Tongue (tissue), 2 donors: ENCODE results near the gene PRDM12. TPM values are rescaled to one million over a fixed set of nuclear protein-coding genes. Genes with fewer than 3 reads are reported as not detected.

Experiments
- DNase-seq: peaks from one replicate; pipeline ENCODE4 v3.0.0-alpha.2; 2015
- total RNA-seq: library from RNA; depleted of rRNA; stranded (reverse); fragments of >200 nt; gene quantifications from one replicate; pipeline ENCODE4 v1.2.3, GENCODE V29; 2014

The PRDM12 gene
- total RNA-seq, 1 donor from 2014 or later: not detected

GRCh38 chr9:130692321-130692720 is 27.9 kb downstream of the PRDM12 start:
- DNase-seq: peak; percentile 69

GRCh38 chr9:130693101-130693425 is 28.7 kb downstream of the PRDM12 start:
- DNase-seq: peak; percentile 8

- peak; percentile 99 for DNase-seq
These were observed 29.2 kb downstream of the PRDM12 start, which contains the start of gene EXOSC2 for GRCh38 chr9:130693426-130694191. EXOSC2 (plus strand) TSS chr9:130693780; CDS start chr9:130693792, 12 bp downstream.

GRCh38 chr9:130694205-130694604 is 29.8 kb downstream of the PRDM12 start:
- no peak for DNase-seq

GRCh38 chr9:130696139-130696650 is 31.8 kb downstream of the PRDM12 start:
- no peak for DNase-seq

GRCh38 chr9:130696996-130697395 is 32.6 kb downstream of the PRDM12 start:
- DNase-seq: no peak

GRCh38 chr9:130698514-130698913 is 34.1 kb downstream of the PRDM12 start:
- DNase-seq: no peak

GRCh38 chr9:130699047-130699446 is 34.7 kb downstream of the PRDM12 start:
- no peak for DNase-seq

- peak; percentile 86 for DNase-seq
These were observed 36.9 kb downstream of the PRDM12 start for GRCh38 chr9:130701059-130702022.

- DNase-seq: no peak
These were observed 39.1 kb downstream of the PRDM12 start for GRCh38 chr9:130703501-130703900.

GRCh38 chr9:130707225-130707976 is 43.0 kb downstream of the PRDM12 start:
- DNase-seq: peak; percentile 83

GRCh38 chr9:130710822-130711352 is 46.5 kb downstream of the PRDM12 start:
- no peak for DNase-seq

GRCh38 chr9:130711469-130711868 is 47.1 kb downstream of the PRDM12 start:
- no peak for DNase-seq

GRCh38 chr9:130712564-130713285 is 48.3 kb downstream of the PRDM12 start:
- peak; percentile 99 for DNase-seq

GRCh38 chr9:130713286-130713960 is 49.0 kb downstream of the PRDM12 start:
- peak; percentile 53 for DNase-seq

GRCh38 chr9:130714586-130715110 is 50.3 kb downstream of the PRDM12 start:
- DNase-seq: peak; percentile 12

GRCh38 chr9:130715270-130715669 is 50.9 kb downstream of the PRDM12 start:
- peak; percentile 13 for DNase-seq

GRCh38 chr9:130718562-130718961 is 54.2 kb downstream of the PRDM12 start:
- DNase-seq: no peak

GRCh38 chr9:130720762-130721161 is 56.4 kb downstream of the PRDM12 start:
- no peak for DNase-seq

GRCh38 chr9:130728721-130729120 is 64.3 kb downstream of the PRDM12 start:
- DNase-seq: no peak
